KOPT-K1 (cell line): ENCODE measurements around the gene PRDM12.
"Not testable (repeated sequence)": the region's sequence is repeated elsewhere in the genome, so short reads cannot be mapped to it uniquely, and the experiment has no call there.

Experiments
- H3K27ac ChIP-seq: fragments of 200-600 bp; sonication (generic); 2 replicates; pipeline ENCODE4 v1.5.1; 2016; ENCODE audit warnings: antibody characterized with exemption, mild to moderate bottlenecking, low read depth, low read length; ENCODE audit not compliant: poor library complexity, severe bottlenecking
- H3K36me3 ChIP-seq: fragments of 200-600 bp; sonication (generic); 2 replicates; pipeline ENCODE4 v1.5.1; 2017; ENCODE audit warnings: antibody characterized with exemption, mild to moderate bottlenecking, low read length, moderate library complexity; ENCODE audit not compliant: insufficient read depth
- H3K9me3 ChIP-seq: fragments of 200-600 bp; sonication (generic); 2 replicates; pipeline ENCODE4 v1.5.1; 2017; ENCODE audit warnings: antibody characterized with exemption, low read length, mild to moderate bottlenecking; ENCODE audit not compliant: insufficient read depth, poor library complexity, severe bottlenecking

PRDM12 gene

GRCh38 chr9:130668196-130668595, 3.8 kb downstream of the PRDM12 start:
- no peaks in the 10 kb centered on the region for H3K9me3 ChIP-seq
- no peaks in the 10 kb centered on the region for H3K36me3 ChIP-seq
- H3K27ac ChIP-seq: no peak overlapping the region

- H3K9me3 ChIP-seq: no peaks in the 10 kb centered on the region
These were observed 4.3 kb downstream of the PRDM12 start for GRCh38 chr9:130668659-130669058.

GRCh38 chr9:130669965-130670364, 5.6 kb downstream of the PRDM12 start:
- no peak overlapping the region for H3K27ac ChIP-seq
- H3K36me3 ChIP-seq: no peaks in the 10 kb centered on the region
- no peaks in the 10 kb centered on the region for H3K9me3 ChIP-seq

More at GRCh38 chr9:130668659-130669058, 4.3 kb downstream of the PRDM12 start:
- Histone ChIP-seq H3K36me3 (no peaks in the 10 kb centered on the region), H3K27ac (no peak overlapping the region)

GRCh38 chr9:130670644-130671043, 6.2 kb downstream of the PRDM12 start:
- Histone ChIP-seq H3K9me3 (no peaks in the 10 kb centered on the region), H3K36me3 (no peaks in the 10 kb centered on the region), H3K27ac (no peak overlapping the region)

GRCh38 chr9:130672466-130672865, 8.1 kb downstream of the PRDM12 start:
- no peaks in the 10 kb centered on the region for H3K9me3 ChIP-seq
- no peaks in the 10 kb centered on the region for H3K36me3 ChIP-seq
- H3K27ac ChIP-seq: no peak overlapping the region

GRCh38 chr9:130672933-130673615, 8.7 kb downstream of the PRDM12 start:
- H3K9me3 ChIP-seq: no peaks in the 10 kb centered on the region
- no peak overlapping the region for H3K27ac ChIP-seq
- H3K36me3 ChIP-seq: no peaks in the 10 kb centered on the region

GRCh38 chr9:130675396-130675795, 11.0 kb downstream of the PRDM12 start:
- H3K36me3 ChIP-seq: no peaks in the 10 kb centered on the region
- no peak overlapping the region for H3K27ac ChIP-seq
- H3K9me3 ChIP-seq: no peaks in the 10 kb centered on the region

GRCh38 chr9:130677252-130677651, 12.9 kb downstream of the PRDM12 start:
- H3K9me3 ChIP-seq: no peaks in the 10 kb centered on the region
- no peak overlapping the region for H3K27ac ChIP-seq
- no peaks in the 10 kb centered on the region for H3K36me3 ChIP-seq

GRCh38 chr9:130680836-130681768, 16.7 kb downstream of the PRDM12 start:
- Histone ChIP-seq H3K36me3 (no peaks in the 10 kb centered on the region), H3K9me3 (peaks cover 8% of the 10 kb centered on the region), H3K27ac (no peak overlapping the region)

- H3K36me3 ChIP-seq: no peaks in the 10 kb centered on the region
- H3K27ac ChIP-seq: no peak overlapping the region
- peaks cover 8% of the 10 kb centered on the region for H3K9me3 ChIP-seq
These were observed 17.5 kb downstream of the PRDM12 start for GRCh38 chr9:130681769-130682420.

- H3K27ac ChIP-seq: no peak overlapping the region
These were observed 18.2 kb downstream of the PRDM12 start for GRCh38 chr9:130682421-130683121.

GRCh38 chr9:130685104-130685503, 20.7 kb downstream of the PRDM12 start:
- H3K9me3 ChIP-seq: peaks cover 8% of the 10 kb centered on the region
- no peaks in the 10 kb centered on the region for H3K36me3 ChIP-seq
- H3K27ac ChIP-seq: no peak overlapping the region

More at GRCh38 chr9:130682421-130683121, 18.2 kb downstream of the PRDM12 start:
- Histone ChIP-seq H3K36me3 (no peaks in the 10 kb centered on the region), H3K9me3 (peaks cover 8% of the 10 kb centered on the region)

- not testable (repeated sequence) for H3K36me3 ChIP-seq, H3K27ac ChIP-seq, H3K9me3 ChIP-seq
These were observed 21.6 kb downstream of the PRDM12 start for GRCh38 chr9:130685945-130686344.

GRCh38 chr9:130687615-130688014, 23.2 kb downstream of the PRDM12 start:
- Histone ChIP-seq H3K9me3 (peaks cover 8% of the 10 kb centered on the region), H3K27ac (no peak overlapping the region)

GRCh38 chr9:130688072-130688471, 23.7 kb downstream of the PRDM12 start:
- H3K27ac ChIP-seq: no peak overlapping the region
- peaks cover 8% of the 10 kb centered on the region for H3K9me3 ChIP-seq
- H3K36me3 ChIP-seq: no peaks in the 10 kb centered on the region

More at GRCh38 chr9:130687615-130688014, 23.2 kb downstream of the PRDM12 start:
- H3K36me3 ChIP-seq: no peaks in the 10 kb centered on the region
